Endothelial cell of umbilical vein (primary cell): ENCODE results near the gene FAM131B. TPM values are rescaled to one million over a fixed set of nuclear protein-coding genes. Genes with fewer than 3 reads are reported as not detected.

Experiments used
- BruUV-seq: library from RNA; stranded (reverse); fragments of 400-500 nt; replicated peaks from 2 replicates; lab custom pipeline; 2021; lab: Mats Ljungman, UMichigan
- CTCF ChIA-PET: fragments of 300-600, 350-600 bp; sonication (Branson Sonifier 250); formaldehyde crosslinking; loops from one replicate; lab custom pipeline; 2021; ENCODE audit warnings: antibody characterized with exemption, inconsistent platforms; lab: Charles Lee
- POLR2A ChIA-PET: fragments of 300-600, 350-600 bp; sonication (Branson Sonifier 250); formaldehyde crosslinking; loops from one replicate; lab custom pipeline; 2021; ENCODE audit warnings: antibody characterized with exemption, inconsistent platforms; lab: Charles Lee
- DNase-seq: peaks from one replicate; pipeline ENCODE4 v3.0.0-alpha.2; 2011; ENCODE audit warnings: low read depth, low spot score
- FAIRE-seq: peaks from 2 replicates; lab custom pipeline; 2011; peaks lifted over from hg19 to GRCh38; lab: Jason Lieb, UNC
- H2AFZ ChIP-seq: 2 replicates; pipeline ENCODE4 v1.6.0; 2012; ENCODE audit warnings: low read depth, low read length, control low read depth, inconsistent platforms
- H3K27ac ChIP-seq: 2 replicates; pipeline ENCODE4 v1.5.1; 2011; ENCODE audit warnings: low read depth, mild to moderate bottlenecking, control low read depth, low read length, moderate library complexity; ENCODE audit not compliant: insufficient read depth
- H3K27me3 ChIP-seq, 2 experiments: 2 replicates each; pipeline versions ENCODE4 v1.6.0 to v1.6.1; 2011; ENCODE audit warnings: low read length in 2 of 2, mixed read lengths in 1 of 2; ENCODE audit not compliant: control insufficient read depth in 2 of 2, insufficient read depth in 2 of 2
- H3K36me3 ChIP-seq, 2 experiments: 2 replicates in 1 of 2; 3 replicates in 1 of 2; pipeline ENCODE4 v1.5.1; 2011; ENCODE audit warnings: low read length in 2 of 2, mild to moderate bottlenecking in 1 of 2, moderate library complexity in 1 of 2; ENCODE audit not compliant: control insufficient read depth in 2 of 2, insufficient read depth in 2 of 2; ENCODE audit errors: extremely low read depth in 1 of 2
- H3K4me1 ChIP-seq: 3 replicates; pipeline ENCODE4 v1.5.1; 2011; ENCODE audit warnings: mild to moderate bottlenecking, low read length; ENCODE audit not compliant: control insufficient read depth, insufficient read depth; ENCODE audit errors: extremely low read depth
- H3K4me2 ChIP-seq: 2 replicates; pipeline ENCODE4 v1.6.1; 2011; ENCODE audit warnings: low read length, control low read depth, mixed read lengths; ENCODE audit not compliant: insufficient read depth
- H3K4me3 ChIP-seq, 3 experiments: fragments of 200-600 bp in 1 of 3; sonication (generic), shearing (Covaris generic) in 1 of 3; replicated peaks in 1 of 3; 2 replicates each; pipeline ENCODE4 v1.5.1; 2011 to 2016; ENCODE audit warnings: control low read depth in 3 of 3, low read length in 3 of 3, mild to moderate bottlenecking in 2 of 3, inconsistent platforms in 1 of 3, low read depth in 1 of 3, moderate library complexity in 1 of 3; ENCODE audit not compliant: insufficient read depth in 1 of 3
- H3K79me2 ChIP-seq: 2 replicates; pipeline ENCODE4 v1.6.0; 2012; ENCODE audit warnings: low read length, inconsistent platforms; ENCODE audit not compliant: control insufficient read depth, insufficient read depth
- H3K9ac ChIP-seq: replicated peaks from 2 replicates; pipeline ENCODE3; 2011; ENCODE audit warnings: low read length, control low read depth; ENCODE audit not compliant: insufficient read depth; ENCODE audit errors: extremely low read depth
- H3K9me1 ChIP-seq: replicated peaks from 3 replicates; pipeline ENCODE4 v1.6.0; 2011; ENCODE audit warnings: mild to moderate bottlenecking, low read length; ENCODE audit not compliant: control insufficient read depth, insufficient read depth; ENCODE audit errors: extremely low read depth
- H3K9me3 ChIP-seq: replicated peaks from 2 replicates; pipeline ENCODE4 v1.5.1; 2012; ENCODE audit warnings: low read length, inconsistent platforms; ENCODE audit not compliant: control insufficient read depth, insufficient read depth
- H4K20me1 ChIP-seq: replicated peaks from 2 replicates; pipeline ENCODE3; 2011; ENCODE audit warnings: mild to moderate bottlenecking, low read length; ENCODE audit not compliant: control insufficient read depth, insufficient read depth; ENCODE audit errors: extremely low read depth
- CTCF ChIP-seq, 2 donors: IDR thresholded peaks; 1 replicate in 1 of 2; 2 replicates in 1 of 2; pipeline ENCODE4 v1.5.1; 2011; ENCODE audit warnings: low read length in 2 of 2, mild to moderate bottlenecking in 2 of 2, moderate library complexity in 2 of 2, control low read depth in 1 of 2, inconsistent platforms in 1 of 2, low read depth in 1 of 2; ENCODE audit not compliant: insufficient read depth in 1 of 2; ENCODE audit errors: extremely low read depth in 1 of 2
- EZH2 ChIP-seq: IDR thresholded peaks from 2 replicates; pipeline ENCODE4 v1.6.1; 2012; ENCODE audit warnings: borderline replicate concordance, low read depth, mild to moderate bottlenecking, moderate library complexity, low read length, inconsistent platforms; ENCODE audit not compliant: severe bottlenecking
- FOS ChIP-seq: IDR thresholded peaks from 2 replicates; pipeline ENCODE4 v1.6.1; 2011; ENCODE audit warnings: mild to moderate bottlenecking, low read length, moderate library complexity, borderline replicate concordance; ENCODE audit not compliant: insufficient read depth
- GATA2 ChIP-seq: IDR thresholded peaks from 2 replicates; pipeline ENCODE4 v1.7.0; 2011; ENCODE audit warnings: low read depth, mild to moderate bottlenecking, moderate library complexity, mixed read lengths, low read length; ENCODE audit not compliant: insufficient read length, insufficient read depth
- JUN ChIP-seq: IDR thresholded peaks from 2 replicates; pipeline ENCODE4 v1.6.1; 2011; ENCODE audit warnings: borderline replicate concordance, low read depth; ENCODE audit not compliant: insufficient read length, insufficient read depth
- MAX ChIP-seq: IDR thresholded peaks from 2 replicates; pipeline ENCODE4 v1.6.1; 2011; ENCODE audit not compliant: insufficient read depth, insufficient read length
- MYC ChIP-seq: IDR thresholded peaks from one replicate; pipeline ENCODE4 v1.6.1; 2011; ENCODE audit warnings: mild to moderate bottlenecking, low read depth, low read length
- POLR2A ChIP-seq: IDR thresholded peaks from 2 replicates; pipeline ENCODE4 v1.6.1; 2012; ENCODE audit warnings: low read depth, mild to moderate bottlenecking, control low read depth, low read length
- POLR2AphosphoS5 ChIP-seq: IDR thresholded peaks from 2 replicates; pipeline ENCODE4 v1.6.1; 2012; ENCODE audit warnings: low read depth, mild to moderate bottlenecking, control low read depth, low read length, moderate library complexity; ENCODE audit not compliant: insufficient read depth
- dilution Hi-C: fragments of 300-500 bp; cut with MboI; formaldehyde crosslinking; loops from one replicate; pipeline ENCODE4 v1.15.0; 2019; ENCODE audit warnings: low sequenced_read_pairs; ENCODE audit not compliant: extremely low pct_ligation_motif_present
- intact Hi-C: fragments of 100-400 bp; cut with micrococcal nuclease; formaldehyde crosslinking; loops from one replicate; pipeline ENCODE4 v1.10.0; 2022
- polyA plus RNA-seq, 4 experiments: library from polyadenylated mRNA; depleted of rRNA in 3 of 4; stranded (reverse) in 3 of 4; unstranded in 1 of 4; fragments of >200 nt; gene quantifications; 2 replicates each; pipeline versions ENCODE4 v1.2.1 to v1.2.3, GENCODE V29; 2011 to 2012; ENCODE audit warnings: missing spikeins in 1 of 4
- total RNA-seq: library from RNA; stranded (reverse); gene quantifications from 2 replicates; pipeline ENCODE4 v1.2.3, GENCODE V29; 2021

The FAM131B gene
- total and polyA plus RNA-seq, 2 donors (not counting 3 experiments of a cell fraction or from before 2014, with no cell fraction given) = 1.6 to 1.8 TPM

DNA sequence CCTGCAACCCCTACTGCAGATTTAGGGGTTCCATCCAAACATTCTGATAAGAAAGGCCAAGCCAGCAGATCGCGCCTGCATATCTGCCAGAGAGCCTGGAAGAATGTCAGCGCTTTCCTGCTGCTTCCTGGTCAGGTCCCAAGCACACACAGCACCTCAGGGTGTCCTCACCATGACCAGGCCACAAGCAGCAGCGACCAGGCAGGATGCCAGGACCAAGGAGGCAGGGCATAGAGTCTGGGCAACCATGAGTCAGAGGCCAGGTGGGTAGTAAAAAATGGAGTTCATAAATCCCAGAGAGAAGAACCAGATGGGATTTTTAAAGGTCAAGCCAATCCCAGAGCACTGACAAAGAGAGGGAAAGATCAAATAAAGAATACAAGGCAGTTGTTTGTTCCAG is 5.5 kb upstream of the FAM131B start:
- H3K36me3 ChIP-seq = no peaks in the 10 kb centered on the region
- H4K20me1 ChIP-seq = no peaks in the 10 kb centered on the region
- TF ChIP-seq POLR2AphosphoS5 (no peak), MAX (no peak), MYC (no peak), POLR2A (no peak), EZH2 (no peak), CTCF (IDR thresholded peaks at IDR 0.05; ENCODE audit: extremely low read depth in 1 of 2, insufficient read depth in 1 of 2, low read depth in 1 of 2, low read length in 2 of 2) (no peak), GATA2 (no peak), JUN (no peak), FOS (no peak)
- H3K4me3 ChIP-seq = no peak overlapping the region
- H3K9me3 ChIP-seq = no peaks in the 10 kb centered on the region
- no peak overlapping the region for H3K27ac ChIP-seq
- H3K4me1 ChIP-seq = peaks cover 17% of the 10 kb centered on the region
- FAIRE-seq = no peak
- H3K9ac ChIP-seq = no peak overlapping the region
- no peaks in the 10 kb centered on the region for H3K9me1 ChIP-seq
- CTCF ChIA-PET = interaction anchor here (1.0 to 2.7 kb wide), 2 partner anchors 7 to 12 kb away, joined by 4 to 21 read pairs; no protein-coding TSS in a partner anchor
- H3K27me3 ChIP-seq = peaks cover 17 to 27% of the 10 kb centered on the region in 2 experiments
- POLR2A ChIA-PET = no interaction called here
- no TSS peak for BruUV-seq
- H3K4me2 ChIP-seq = no peak overlapping the region
- DNase-seq = no peak
- no peaks in the 10 kb centered on the region for H3K79me2 ChIP-seq
- intact Hi-C loops (no loop called here), dilution Hi-C loops (no loop called here)
- no peak overlapping the region for H2AFZ ChIP-seq
